Retina (tissue), 1 donor: Measurements from ENCODE around the gene MAP3K12.
"Not testable (repeated sequence)": the region's sequence is repeated elsewhere in the genome, so short reads cannot be mapped to it uniquely, and the experiment has no call there.

Experiments used
- DNase-seq: peaks from one replicate; pipeline ENCODE4 v3.0.0-alpha.2; 2016

The MAP3K12 gene

DNA sequence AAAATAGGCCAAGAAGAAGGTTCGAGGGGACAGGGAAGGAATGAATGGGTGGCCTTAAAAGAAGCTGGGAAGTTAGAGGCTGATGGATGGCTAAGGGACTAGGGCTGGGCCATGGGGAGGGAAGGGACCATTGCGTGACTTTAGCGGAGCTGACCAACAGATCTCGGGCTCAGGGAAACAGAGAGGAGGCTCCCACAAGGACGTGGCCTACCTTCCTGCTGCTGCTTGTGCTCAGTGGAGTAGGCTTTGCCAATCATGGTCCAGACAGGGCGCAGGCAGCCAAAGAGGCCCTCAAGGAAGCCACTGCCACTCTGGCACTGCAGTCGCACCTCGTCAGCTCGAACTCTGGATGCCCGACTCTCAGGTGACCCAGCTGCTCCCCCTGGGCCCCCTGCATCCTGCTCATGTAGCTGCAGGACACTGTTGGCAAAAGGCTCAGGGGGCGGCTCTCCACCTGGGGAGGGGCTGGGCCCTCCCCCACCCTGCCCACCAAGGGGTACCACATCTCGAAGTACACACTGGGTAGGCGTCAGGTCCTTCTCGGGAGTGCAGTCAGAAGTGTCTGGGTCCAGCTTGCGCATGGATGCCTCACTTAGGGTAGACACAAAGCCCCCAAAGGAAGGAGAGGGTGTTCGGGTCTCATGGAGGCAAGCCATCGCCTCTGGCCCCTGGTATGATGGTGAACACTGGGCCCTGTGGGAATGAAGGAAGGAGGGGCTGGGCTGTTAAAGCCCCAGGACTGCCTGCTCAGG lies 12.3 kb downstream of the MAP3K12 start:
- DNase-seq, result no peak

DNA sequence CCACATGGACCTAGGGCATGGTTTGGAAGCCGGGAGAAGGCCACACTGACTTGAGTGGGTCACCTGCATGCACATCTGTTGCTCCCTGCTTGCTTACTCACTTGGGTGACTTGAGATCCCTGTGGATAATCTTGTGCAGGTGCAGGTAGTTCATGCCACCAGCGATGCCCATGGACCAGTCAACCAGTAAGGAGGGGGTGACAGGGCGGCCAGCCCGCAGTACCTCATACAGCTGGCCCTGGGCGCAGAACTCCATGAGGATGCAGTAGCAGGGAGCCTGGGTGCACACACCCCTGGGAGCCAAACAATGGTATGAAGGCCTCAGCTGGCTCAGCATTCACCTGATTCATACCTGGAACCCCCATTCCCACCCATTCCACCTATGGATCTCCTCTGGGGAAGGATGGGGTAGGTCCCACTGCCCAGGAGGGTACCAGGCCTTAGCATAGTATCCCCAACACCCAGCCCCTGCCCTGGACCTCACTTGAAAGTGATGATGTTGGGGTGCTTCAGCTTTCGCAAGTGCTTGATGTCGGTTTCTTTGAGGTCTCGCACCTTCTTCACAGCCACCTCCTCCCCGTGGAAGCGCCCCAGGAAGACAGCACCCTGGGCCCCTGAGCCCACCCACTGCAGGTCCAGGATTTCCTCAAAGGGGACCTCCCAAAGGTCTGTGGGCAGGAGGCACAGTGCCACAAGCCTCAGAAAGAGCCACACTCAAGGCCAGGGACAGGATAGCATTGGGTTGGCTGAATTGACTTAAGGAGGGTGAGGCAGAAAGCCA lies 13.1 kb downstream of the MAP3K12 start:
- no peak for DNase-seq

DNA sequence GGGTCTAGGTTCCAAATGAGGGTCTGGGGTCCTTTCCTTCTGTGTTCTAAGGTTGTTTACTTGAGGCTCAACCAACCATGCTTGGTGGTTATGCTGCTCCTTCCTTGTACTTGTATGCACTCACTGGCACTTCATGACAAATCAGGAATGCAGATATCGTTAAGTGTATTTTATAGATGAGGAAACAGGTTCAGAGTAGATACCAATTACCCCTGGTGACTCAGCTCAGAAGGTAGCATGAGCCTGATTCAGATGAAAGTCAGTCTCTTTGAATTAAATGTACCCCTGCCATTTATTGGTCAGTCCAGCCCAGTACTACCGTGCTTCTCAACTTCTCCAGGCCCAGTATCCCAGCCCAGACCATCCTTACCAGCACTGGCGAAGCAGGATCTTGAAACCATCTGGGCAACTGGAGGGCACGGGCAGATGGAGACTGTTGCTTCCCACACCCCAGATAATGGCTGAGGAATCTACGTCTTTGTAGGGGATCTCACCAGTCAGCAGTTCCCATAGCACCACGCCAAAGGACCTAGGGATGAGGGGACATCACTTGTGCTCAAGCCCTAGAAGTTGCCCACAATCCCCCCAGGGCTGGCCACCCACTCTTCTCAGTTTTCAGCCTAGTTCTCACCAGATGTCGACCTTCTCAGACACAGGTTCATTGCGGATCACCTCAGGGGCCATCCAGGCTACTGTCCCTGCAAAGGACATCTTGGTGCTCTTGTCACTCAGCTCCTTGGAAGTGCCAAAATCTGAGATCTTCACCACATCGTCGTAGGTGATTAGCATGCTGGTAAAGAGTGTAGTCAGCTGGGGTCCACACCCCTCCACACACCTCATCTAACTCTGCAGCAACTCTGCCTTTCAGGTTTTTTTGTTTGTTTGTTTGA lies 14.3 kb downstream of the MAP3K12 start:
- no peak for DNase-seq

DNA sequence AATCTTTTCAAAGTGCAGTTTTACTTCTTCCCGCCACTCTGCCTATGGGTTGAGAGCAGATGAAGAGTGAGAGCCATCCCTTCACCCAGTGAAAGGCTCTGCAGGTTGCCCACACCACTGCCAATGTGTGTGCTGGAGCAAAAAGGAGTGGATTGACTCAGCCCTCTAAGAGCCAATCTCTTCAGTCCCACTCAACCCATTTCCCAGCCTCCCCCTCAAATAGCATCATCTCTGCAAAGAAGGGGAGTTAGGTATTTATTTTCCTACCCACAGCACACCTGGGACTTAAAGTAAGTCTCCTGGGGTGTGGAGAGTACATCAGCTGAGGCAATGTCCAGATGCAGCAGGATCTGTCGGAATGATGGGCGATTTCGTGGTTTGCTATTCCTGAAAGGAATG lies 15.3 kb downstream of the MAP3K12 start:
- DNase-seq, result no peak

DNA sequence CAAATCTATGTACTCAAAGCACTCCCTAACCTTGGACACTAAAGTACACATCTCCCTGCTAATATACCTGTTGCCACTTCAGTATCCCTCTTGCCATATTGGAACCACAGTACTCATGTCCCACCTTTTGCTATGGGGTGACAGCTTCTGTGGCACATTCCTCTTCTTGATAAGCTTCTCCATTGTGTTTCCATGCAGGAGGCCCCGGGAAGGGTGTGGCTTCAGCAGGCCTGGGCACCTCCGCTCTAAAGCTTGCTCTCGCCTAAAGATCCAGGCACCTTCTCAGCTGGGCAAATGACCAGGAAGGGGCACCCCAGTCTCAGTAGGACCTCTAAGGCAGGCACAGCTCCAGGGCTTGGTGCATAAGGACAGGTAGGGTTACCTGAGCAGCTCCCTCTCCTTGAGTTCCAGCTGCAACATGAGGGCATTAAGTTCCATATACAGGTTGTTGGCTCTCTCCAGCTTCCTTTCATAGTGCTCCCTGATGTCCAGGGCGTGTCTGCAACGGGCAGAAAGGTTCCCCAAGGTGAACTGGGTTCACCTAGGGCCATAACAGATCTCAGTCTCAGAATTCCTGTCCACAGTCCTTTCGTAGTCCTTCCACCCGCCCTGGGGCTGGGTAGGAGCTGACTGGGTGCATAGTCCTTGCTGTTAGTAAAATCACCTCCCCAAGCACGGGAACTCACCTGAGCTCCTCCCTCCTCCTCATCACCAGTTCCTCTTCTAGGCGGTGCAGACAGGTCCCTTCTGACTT lies 15.9 kb downstream of the MAP3K12 start:
- no peak for DNase-seq

DNA sequence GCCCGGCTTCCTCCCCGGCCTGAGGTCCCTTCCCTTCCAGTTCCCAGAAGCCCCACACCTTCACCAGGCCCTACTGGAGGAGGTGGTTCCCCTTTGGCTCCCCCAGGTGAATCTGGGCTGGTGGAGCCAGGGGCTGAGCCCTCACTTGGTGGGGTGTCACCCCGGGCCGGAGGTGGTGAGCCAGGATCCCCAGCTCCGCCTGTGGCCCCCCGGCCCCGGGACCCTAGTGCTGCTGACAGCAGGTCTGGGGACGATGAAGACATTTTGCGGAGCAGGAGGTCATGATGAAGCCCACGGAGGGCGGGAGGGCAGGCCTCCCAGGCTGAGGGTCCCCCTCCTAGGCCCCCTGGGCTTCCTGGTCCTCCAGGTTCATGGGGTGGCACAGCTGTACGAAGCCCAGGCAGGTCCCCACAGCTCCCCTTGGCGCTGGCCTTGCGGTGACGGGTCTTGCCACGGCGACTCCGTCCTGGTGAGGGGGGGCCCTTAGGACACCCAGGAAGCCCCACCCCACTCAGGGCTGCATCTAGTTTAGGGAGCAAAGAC lies 16.6 kb downstream of the MAP3K12 start:
- no peak for DNase-seq

DNA sequence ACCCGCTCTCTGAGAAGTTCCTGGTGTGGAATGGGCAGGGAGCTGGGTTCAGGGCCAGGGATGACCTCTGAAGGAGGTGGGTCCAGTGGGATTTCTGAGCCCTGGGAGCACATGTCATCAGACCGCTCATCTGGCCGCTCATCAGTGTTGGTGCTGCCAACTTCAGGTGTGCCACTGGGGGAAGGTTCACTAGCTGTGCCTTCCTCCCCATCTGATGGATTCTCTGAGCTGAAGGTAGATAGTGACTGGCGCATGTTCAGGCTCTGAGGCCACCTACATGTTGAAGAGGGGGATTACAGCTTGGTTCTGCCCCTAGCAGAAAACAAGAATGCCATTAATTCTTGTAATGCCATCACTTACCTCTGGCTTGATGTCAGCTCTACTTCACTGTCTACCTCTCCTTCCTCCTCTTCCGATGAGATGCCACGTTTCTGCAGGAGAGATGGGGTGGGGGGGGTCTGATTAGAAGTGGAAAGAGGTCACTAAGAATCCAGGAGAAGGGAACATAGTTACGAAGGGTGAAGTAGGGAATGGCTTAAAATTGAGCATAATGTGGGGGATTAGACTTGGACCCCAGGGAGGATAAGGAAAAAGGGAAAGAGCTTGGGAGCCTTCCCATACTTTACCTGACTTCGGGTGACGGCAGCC lies 17.2 kb downstream of the MAP3K12 start:
- DNase-seq, result no peak

DNA sequence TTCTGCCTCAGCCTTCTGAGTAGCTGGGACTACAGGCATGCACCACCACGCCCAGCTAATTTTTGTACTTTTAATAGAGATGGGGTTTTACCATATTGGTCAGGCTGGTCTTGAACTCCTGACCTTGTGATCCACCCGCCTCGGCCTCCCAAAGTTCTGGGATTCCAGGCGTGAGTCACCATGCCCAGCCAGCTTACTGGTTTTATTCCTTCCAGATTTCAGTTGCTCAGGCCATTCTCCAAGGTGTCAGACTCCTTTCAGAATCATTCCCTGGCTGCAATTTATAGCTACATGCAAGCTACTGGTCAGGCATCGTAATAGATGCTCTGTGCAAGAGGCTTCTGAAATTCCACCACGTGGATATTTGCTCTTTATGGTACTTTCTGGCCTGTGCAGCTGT lies 17.8 kb downstream of the MAP3K12 start:
- DNase-seq, result not testable (repeated sequence)

DNA sequence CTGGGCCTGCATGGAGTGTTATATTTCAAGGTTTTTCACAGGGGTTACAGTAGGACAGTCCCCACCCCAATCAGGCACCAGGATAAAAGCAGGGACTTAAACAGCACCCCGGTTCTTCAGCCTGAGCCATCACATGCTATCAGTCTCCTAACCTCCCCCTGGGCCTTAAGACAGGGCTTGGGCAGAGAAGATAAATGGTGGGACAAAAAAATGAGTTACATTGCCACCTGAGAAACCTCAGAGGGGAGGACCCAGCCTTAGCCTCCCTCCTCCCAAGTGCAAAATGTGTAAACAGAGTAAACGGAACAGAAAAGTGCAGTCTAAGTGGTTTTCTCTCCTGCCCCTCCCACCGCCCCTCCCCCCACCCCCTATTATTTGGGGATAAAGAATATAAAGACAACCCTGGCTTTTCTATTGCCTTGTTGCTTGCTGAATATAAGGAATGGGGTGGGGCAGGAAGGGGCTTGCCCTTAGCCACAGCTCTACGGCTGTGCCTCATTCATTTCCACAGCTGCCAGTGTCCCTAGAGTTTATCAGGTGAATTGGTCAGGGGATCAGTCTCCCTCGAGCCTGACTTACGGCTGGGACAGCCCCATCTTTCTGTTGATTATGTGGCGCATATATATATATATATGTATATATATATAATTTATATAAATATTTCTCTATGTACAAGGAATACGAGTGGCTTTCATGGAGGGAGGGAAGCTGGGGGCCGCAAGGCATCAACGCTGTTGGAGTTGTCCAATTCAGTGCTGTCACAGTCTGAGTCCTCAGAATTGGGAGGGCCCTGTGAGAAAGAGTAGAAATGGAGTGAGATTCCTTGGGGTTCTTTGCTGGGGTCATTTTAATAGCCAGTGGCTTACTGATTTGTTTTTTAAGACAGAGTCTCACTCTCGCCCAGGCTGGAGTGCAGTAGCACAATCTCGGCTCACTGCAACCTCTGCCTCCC lies 18.5 kb downstream of the MAP3K12 start:
- no peak for DNase-seq

DNA sequence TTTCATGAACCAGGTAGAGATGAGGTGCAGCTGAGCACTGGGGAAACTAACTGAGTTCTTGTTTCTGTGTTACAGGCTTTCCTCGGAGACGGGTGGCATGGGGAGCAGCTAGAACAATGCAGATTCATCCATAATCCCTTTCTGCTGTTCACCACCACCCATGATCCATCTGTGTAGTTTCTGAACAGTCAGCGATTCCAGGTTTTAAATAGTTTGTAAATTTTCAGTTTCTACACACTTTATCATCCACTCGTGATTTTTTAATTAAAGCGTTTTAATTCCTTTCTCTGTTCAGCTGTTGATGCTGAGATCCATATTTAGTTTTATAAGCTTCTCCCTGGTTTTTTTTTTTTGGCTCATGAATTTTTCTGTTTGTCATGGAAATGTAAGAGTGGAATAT lies 19.9 kb downstream of the MAP3K12 start:
- DNase-seq, result no peak

DNA sequence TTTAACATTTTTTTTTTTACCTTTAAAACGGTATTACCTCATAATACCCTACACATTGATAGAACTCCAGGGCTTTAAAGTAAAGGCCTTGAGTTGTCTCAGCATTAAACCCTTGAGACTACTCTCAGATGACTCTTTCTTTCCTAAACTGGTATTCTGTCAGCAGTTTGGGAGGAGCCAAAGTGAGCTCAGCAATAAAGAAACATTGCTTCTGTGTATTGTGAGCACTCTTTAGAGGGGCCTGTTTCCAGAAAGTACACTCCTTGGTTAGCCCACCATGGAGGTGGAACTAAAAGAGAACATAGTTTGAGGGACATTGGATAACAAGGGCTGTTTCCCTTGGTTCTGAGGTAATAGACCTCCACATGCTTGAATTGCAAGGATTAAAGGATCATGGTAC lies 20.4 kb downstream of the MAP3K12 start:
- no peak for DNase-seq

DNA sequence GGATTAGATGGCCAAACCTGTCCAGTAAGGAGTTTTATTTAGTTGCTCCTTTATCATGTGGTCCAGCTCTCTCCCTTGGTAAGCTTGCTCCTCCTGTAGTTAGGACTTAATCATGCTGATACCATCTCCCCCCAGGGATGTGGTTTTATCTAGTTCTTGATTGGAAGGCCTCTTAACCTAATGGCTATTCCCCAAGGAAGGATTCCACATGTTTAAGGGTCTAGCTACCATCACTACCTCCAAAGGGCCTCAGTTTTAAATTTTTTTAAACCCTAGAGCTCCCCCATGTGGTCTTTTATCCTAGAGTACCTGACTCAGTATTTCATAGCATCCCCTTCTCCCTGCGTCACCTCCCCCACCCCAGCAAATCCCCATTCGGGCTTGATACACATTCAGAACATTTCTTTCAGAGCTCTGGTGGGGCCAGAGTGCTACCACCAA lies 22.5 kb downstream of the MAP3K12 start:
- peak; percentile 14 for DNase-seq

DNA sequence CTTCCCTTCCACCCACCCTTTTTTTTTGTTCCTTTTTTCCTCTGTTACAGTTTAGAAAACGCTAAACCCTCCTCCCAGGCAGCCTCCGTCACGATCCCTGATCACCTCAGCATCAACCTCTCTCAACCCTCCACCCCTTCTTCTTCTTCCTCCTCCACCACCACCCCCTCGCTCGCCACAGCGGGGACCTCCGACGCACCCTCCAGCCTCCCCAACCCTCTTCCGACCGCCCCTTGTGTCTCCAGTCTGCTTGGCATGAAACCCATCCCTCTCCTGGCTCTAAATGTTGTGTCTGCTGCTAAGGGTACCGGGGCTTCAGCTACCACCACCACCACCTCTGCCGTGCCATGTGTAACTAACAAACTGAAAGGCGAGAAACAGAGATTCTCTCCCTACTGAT lies 24.4 kb downstream of the MAP3K12 start:
- no peak for DNase-seq

DNA sequence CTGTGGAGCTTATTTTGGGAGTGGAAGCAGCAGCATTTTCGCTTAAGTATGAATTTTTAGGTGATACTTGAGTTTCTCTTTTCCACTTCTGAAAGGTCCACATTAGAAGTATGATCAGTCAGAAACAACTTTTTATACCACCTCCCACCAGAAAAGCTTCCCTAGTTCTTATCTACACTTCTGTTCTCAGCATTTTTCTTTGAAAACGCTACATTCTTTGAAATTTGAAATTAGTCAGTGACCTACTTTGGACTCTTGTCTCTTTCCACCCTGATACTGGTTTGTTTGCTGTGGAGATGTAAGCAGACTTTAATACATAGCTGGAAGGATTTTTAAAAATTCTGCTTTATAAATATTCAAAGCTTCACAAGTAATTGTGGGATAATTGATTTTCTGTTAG lies 25.2 kb downstream of the MAP3K12 start:
- no peak for DNase-seq

DNA sequence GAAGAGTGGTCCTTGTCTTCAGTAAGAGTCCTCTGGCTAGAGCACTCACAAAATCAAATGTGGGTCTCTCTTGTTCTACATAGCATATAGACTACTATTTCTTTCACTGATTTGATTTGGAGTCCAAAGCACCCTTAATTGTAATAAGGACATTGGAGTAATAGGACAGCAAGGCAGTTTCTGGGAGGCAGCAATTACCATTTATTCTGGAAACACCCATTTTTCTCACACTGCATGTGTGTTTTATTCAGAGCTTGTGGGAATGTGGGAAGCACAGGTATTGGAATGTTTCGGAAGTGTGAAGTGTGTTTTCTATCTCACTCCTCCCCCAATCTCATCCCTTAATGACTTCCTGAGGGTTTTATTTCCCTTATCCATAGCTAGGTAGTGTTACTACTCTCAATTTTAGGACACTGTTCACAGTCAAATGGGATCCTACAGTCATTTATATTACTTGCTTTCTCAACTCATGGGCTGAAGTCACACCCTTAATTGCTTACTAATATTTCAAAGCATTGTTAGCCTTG lies 27.1 kb downstream of the MAP3K12 start:
- DNase-seq, result no peak

DNA sequence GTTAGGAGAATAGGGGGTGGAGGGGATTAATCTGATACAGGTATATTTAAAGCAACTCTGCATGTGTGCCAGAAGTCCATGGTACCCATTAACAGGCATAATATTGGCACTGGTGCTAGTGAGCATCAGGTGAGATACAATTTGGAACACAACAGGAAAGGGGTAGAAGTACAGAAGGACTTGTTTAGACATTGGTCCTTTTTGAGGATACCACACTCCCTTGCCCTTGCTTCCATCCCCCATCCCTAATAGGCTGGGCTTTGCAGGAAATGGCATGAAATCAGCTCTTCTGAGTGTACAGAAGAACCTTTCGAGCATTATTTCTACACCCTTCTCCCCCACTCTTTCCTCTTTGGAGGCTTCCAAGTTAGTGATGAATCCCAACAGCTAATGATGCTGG lies 31.0 kb downstream of the MAP3K12 start:
- no peak for DNase-seq

DNA sequence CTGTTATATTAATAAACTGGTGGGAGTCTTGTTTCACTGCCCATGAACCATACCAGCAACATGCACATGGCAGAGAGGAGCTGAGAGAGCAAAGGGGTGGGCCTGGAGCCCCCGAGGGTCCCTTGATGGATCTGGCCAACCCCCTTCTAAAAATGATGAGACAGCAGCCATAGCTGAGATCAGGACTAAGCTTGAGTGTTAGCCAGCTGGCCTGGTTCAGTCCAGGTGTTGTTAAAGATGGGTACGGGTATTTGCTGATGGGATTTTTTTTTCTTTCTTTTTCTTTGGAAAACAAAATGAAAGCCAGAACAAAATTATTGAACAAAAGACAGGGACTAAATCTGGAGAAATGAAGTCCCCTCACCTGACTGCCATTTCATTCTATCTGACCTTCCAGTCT lies 31.4 kb downstream of the MAP3K12 start:
- DNase-seq, result no peak

DNA sequence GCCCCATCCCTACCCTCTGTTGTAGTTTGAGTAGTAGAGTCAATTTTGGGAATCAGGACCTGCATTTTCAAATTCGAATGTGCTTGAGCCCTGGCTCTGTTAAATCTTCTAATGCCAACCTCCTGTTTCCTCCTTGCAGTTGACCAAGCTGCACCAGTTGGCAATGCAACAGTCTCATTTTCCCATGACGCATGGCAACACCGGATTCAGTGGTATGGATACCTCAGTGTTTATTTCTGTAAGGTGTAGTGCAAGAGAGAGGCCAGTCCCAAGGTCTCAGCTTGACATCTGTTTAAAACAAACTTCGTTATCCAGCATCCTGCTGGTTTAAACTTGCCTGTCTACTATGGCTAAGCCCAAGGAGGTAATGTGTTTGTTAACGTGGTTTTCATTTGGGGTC lies 32.2 kb downstream of the MAP3K12 start:
- no peak for DNase-seq

DNA sequence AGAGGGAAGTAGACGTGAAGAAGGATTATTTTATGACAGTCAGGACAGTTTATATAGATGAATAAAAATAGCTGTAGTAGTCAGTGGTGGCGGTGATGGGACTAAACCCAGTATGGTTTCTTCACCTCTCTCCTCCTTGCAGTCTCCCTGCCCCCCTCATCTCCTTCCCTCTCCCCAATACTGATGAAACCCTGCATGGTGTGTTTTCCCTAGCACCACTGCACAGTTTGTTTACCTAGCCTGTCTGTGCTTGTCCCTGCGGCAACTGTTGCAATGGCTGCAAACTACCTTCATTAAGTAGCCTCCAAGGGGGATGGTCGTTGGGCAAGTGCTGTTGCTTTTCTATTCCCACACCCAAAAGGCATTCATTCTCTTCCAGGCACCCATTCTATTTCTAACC lies 32.6 kb downstream of the MAP3K12 start:
- DNase-seq, result no peak

DNA sequence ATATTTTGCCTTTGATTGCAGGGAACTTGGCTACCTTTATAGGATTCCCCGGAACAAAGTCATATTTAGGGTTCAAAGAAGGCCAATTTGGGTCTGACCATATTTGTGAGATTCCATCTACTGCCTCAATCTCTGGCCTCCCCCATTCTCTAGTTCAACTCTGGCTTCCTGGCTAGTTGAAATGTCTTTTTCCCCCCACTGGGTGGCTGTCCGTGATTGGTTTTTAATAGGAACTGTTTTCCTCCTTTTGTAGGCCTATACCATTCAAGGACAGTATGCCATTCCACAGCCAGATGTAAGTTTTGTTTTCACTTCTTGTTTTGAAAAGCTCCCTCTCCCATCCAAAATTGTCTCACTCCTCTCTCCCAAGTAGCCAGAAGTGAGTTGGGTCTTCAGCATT lies 33.6 kb downstream of the MAP3K12 start:
- no peak for DNase-seq
